Measurements from ENCODE around the gene ABHD2.
A peak's percentile ranks its signal among the peaks of the same experiment; 100 is the strongest.

Gene ABHD2

GRCh38 chr15:89192136-89192535, 103.9 kb downstream of the ABHD2 start:
- no peak for DNase-seq (ENCODE audit: low read depth, low spot score)

DNA sequence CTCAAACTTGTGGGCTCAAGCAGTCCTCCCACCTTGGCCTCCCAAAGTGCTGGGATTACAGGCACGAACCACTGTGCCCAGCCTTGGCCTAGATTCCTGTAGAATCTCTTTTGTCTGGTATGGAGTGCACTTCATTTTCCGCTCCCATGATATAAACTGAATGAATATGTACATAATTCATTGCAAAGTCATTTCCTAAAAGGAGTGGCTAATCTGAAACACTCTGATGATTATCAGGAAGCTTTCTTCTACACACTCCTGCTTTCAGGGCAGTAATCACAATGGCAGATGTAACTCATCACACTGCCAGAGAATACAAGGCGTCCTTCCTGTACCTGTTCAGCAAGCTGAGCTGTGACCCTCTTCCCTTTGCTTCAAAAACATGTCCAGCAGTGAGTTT, 104.5 kb downstream of the ABHD2 start:
- DNase-seq (ENCODE audit: low read depth, low spot score): no peak

DNA sequence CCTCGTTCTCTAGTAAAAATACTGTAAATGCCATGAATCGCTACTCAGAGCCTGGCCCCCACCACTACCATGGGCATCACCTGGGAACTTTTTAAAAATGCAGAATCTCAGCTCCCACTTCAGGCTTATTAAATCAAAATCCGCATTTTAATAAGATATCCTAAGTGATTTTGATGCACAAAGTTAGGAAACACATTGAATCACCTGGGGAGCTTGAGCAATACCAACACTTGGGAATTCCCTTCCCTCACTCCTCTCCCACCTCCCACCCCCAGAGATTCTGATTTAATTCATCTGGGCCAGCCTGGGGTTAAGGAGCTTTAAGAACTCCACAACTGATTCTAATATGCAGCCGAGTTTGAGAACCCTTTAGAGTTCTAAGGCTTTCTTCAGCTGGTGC, 106.4 kb downstream of the ABHD2 start:
- no peak for DNase-seq (ENCODE audit: low read depth, low spot score)

DNA sequence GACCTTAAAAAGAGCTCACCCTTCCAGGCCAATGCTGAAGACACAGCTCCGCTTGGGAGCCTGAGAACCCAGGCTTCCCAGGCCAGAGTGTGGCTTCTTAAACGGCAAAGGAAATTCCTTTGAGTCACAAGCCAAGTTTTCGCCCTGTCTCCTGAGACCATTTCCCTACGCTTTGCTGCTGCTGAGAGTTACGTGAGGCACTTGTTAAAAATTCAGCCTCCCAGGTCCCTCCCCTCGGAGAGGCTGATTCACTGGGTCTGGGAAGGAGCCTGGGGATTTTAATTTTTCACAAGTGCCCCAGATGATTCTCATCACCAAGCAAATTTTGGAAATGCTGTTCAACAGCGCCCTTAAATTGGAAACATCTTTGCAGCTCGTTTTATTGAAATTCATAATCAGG, 107.6 kb downstream of the ABHD2 start:
- no peak for DNase-seq (ENCODE audit: low read depth, low spot score)

GRCh38 chr15:89196241-89196640, 108.0 kb downstream of the ABHD2 start:
- DNase-seq (ENCODE audit: low read depth, low spot score): no peak

GRCh38 chr15:89196994-89197393, 108.7 kb downstream of the ABHD2 start:
- no peak for DNase-seq (ENCODE audit: low read depth, low spot score)

GRCh38 chr15:89197503-89197971, 109.3 kb downstream of the ABHD2 start:
- DNase-seq (ENCODE audit: low read depth, low spot score): no peak

GRCh38 chr15:89198196-89198595, 109.9 kb downstream of the ABHD2 start:
- DNase-seq (ENCODE audit: low read depth, low spot score): no peak

GRCh38 chr15:89198934-89199333, 110.7 kb downstream of the ABHD2 start:
- DNase-seq (ENCODE audit: low read depth, low spot score): no peak

GRCh38 chr15:89199746-89200145, 111.5 kb downstream of the ABHD2 start:
- DNase-seq (ENCODE audit: low read depth, low spot score): no peak

DNA sequence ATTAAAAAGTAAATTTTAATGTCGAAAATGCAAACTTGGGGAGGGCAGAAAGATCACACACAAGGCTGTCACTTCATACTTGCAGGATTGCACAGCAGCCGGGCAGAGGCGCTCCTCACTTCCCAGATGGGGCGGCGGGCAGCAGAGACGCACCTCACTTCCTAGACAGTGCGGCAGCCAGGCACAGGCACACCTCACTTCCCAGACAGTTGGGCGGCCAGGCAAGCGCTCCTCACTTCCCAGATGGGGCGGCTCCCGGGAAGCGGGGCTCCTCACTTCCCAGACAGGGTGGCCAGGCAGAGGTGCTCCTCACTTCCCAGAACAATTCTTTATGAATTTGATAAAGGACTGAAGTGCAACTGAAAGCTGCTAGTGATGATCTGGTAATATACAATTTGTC, 111.9 kb downstream of the ABHD2 start:
- no peak for DNase-seq (ENCODE audit: low read depth, low spot score)

DNA sequence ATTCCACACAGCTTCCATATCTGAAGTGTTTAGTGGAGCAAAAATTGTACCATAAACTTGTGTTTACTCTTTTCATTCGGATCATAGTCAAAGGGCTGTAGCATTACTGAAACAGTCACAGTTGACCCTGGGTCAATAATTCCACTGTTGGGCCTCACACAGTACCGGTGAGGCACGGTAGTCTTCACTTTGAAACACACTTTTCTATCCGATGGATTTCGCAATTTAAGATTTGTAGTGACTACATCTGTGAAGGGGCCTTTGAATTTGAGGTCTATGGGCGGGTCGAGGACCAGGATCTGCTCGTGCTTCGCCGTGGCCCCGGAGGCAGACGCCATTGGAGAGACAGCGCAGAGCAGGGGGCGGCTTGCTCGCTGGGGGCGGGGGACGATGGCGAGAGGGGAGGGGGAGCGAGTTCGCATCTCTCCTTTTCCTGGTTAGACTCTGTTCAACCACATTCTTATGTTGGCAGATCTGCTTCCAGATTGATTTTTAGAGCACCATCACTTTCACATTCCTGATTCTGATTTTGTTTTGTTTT, 113.3 kb downstream of the ABHD2 start:
- DNase-seq (ENCODE audit: low read depth, low spot score): no peak

DNA sequence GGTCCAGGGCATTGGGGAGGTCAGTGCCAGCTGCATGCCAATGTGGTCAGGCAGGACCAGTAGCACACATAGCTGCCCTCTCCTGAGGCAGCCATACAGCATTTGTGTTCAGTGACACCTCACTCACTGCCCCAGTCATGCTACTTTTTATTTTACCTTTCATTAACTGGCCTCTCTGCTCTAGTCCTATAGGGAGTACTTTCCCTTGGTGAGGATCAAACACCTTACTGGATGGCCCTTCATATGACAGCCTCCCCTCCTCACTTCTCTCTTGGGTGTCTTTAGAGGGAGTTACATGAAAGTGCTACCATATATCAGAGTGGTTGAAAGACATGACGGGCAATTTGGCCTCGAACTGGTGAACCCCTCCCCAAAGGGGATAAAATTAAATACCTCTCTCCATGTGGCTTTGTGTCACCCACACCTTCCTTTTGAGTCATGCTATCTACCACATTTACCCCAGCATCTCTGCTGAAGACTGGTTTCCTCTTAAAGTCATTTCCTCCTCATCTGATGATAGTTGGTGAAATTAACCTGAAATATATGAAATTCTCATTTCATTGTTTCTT, 115.5 kb downstream of the ABHD2 start:
- DNase-seq (ENCODE audit: low read depth, low spot score): peak; percentile 7

GRCh38 chr15:89205991-89206585, 117.8 kb downstream of the ABHD2 start:
- no peak for DNase-seq (ENCODE audit: low read depth, low spot score)

GRCh38 chr15:89206908-89207331, 118.7 kb downstream of the ABHD2 start:
- DNase-seq (ENCODE audit: low read depth, low spot score): peak; percentile 49

DNA sequence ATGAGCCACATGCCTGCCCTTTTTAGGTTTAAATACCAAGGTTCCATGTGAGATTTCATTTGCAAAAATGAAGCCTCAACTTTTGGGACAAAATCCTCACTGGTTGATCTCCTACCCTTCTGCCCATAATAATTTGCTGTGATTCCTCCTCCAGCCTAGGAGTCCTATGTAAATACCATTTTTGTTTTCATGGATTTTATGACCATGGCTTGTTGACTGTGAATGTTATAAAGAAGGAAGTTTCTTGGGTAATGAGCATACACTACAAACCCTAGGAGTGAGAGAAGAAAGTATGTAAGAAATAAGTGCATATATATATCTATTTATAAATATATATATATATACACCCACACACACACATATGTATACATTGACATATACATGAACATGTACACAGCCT, 120.0 kb downstream of the ABHD2 start:
- no peak for DNase-seq (ENCODE audit: low read depth, low spot score)

DNA sequence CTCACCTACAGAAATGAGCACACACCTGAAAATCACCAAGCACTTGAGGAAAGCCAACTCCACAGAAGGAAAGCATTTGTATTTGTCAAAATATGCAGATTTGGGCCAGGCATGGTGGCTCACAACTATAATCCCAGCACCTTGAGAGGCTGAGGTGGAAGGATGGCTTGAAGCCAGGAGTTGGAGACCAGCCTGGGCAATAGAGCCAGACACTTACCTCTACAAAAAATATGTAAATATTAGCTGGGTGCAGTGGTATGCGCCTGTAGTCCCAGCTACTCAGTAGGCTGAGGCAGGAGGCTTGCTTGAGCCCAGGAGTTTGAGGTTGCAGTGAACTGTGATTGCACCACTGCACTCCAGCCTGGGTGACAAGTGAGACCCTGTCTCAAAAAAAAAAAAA, 120.8 kb downstream of the ABHD2 start:
- no peak for DNase-seq (ENCODE audit: low read depth, low spot score)

- DNase-seq (ENCODE audit: low read depth, low spot score): no peak
These were observed 123.5 kb downstream of the ABHD2 start for GRCh38 chr15:89211678-89212170.

GRCh38 chr15:89215627-89216026, 127.4 kb downstream of the ABHD2 start:
- DNase-seq (ENCODE audit: low read depth, low spot score): no peak

- no peak for DNase-seq (ENCODE audit: low read depth, low spot score)
These were observed 128.8 kb downstream of the ABHD2 start for GRCh38 chr15:89217031-89217430.

GRCh38 chr15:89217686-89218376, 129.6 kb downstream of the ABHD2 start:
- no peak for DNase-seq (ENCODE audit: low read depth, low spot score)

DNA sequence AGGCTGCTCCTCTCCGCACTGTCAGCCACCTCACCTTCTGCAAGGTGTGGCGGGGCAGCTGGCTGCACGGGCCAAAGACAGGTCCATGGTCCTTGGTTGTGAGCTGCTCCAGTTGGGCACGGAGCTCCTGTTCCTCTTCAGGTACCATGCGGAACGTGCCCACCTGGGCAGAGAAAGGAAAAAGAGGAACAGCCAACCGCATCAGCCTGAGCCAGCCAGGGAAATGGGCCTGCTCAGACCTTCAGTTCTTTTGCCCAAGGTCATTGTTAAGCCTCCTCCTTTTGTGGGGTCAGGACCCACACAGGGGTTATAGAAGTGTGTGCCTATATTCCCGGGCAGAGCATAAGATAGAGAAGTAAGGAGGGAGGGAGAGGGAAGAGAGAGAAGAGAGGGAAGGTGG, 130.3 kb downstream of the ABHD2 start:
- no peak for DNase-seq (ENCODE audit: low read depth, low spot score)

- no peak for DNase-seq (ENCODE audit: low read depth, low spot score)
These were observed 133.3 kb downstream of the ABHD2 start, which contains the start of gene RLBP1 for GRCh38 chr15:89221543-89221942. Gene RLBP1 (minus strand): TSS chr15:89221579. CDS start chr15:89218975, 2,604 bp downstream.
